ENCODE results near the gene SREBF2. TPM values are rescaled to one million over a fixed set of nuclear protein-coding genes. Genes with fewer than 3 reads are reported as not detected.
A peak's percentile ranks its signal among the peaks of the same experiment; 100 is the strongest.

The SREBF2 gene
- total and polyA plus RNA-seq, 9 of the 15 experiments (the other 6 are each of a cell fraction or from before 2014, with no cell fraction given): 1.1 to 84.2 (median 26.9) TPM

DNA sequence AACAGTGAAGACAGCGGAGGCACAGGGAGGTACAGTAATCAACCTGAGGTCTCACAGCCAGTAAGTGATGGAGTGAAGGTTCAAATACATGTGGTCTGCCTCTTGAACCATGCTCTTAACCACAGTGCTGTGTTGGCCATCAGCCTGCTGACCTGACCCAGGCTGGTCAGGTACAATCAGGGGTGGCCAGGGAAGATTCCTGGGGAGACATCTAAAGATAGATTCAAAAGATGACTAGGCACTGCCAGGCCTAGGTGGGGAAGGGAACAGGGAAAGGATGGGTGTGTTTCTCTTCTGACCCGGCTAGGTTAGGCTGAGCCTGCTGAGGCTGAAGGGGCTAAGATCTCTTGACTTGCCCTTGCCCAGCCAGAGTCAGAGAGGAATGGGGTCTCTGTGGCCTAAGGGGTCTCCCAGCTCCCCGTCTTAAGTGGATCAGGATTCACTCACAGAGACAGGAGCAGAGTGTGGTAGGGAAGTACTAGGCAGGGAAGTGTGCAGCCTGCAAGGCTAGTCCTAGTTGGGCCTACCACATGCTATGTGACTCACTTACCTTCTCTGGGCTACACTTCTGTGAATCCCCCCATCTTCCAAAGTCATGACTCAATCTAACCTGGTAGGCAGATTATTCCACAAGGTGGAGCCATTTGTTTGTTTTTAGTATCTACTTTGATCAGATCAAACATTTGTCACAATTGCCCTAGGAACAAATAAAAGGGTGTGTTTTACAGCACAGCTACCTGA lies 10.4 kb upstream of the SREBF2 start:
- no peaks in the 10 kb centered on the region for H3K79me2 ChIP-seq (ENCODE audit: control insufficient read depth, insufficient read depth, low read length)
- no peak overlapping the region; a peak in 1 of 4 replicates for H3K9ac ChIP-seq (ENCODE audit: insufficient read depth in 1 of 2, low read depth in 2 of 2, low read length in 2 of 2)
- BruUV-seq (replicated peaks): no TSS peak
- H3K27ac ChIP-seq (ENCODE audit: extremely low read depth, low read depth, low read length): no peak overlapping the region; the same call in 2 of the 3 replicates
- H3K4me3 ChIP-seq: no peak overlapping the region
- no peaks in the 10 kb centered on the region for H3K27me3 ChIP-seq (ENCODE audit: control insufficient read depth in 2 of 2, insufficient read depth in 2 of 2, low read length in 2 of 2)
- CTCF ChIA-PET (ENCODE audit: low intra/inter-chr PET ratio): interaction anchor here (1.4 kb wide), 1 partner anchor 118 kb away, joined by 16 read pairs; no protein-coding TSS in a partner anchor
- H3K36me3 ChIP-seq (ENCODE audit: control insufficient read depth, insufficient read depth, low read length): peaks cover 39% of the 10 kb centered on the region; the same call in 2 of the 3 replicates
- in situ Hi-C loops (cut with MboI): no loop called here
- H3K9me1 ChIP-seq (ENCODE audit: control insufficient read depth, insufficient read depth, low read length): no peaks in the 10 kb centered on the region
- H4K20me1 ChIP-seq (replicated peaks; ENCODE audit: control insufficient read depth, insufficient read depth, low read length): no peaks in the 10 kb centered on the region
- intact Hi-C loops (cut with micrococcal nuclease): loop anchor here (5.0 kb wide), 1 partner anchor 120 kb away; no protein-coding TSS in a partner anchor
- H2AFZ ChIP-seq (ENCODE audit: low read depth, low read length): no peak overlapping the region
- peaks cover 14 to 20% of the 10 kb centered on the region in 2 experiments; a peak in 4 of 5 replicates for H3K4me1 ChIP-seq (replicated peaks in 1 of 2; ENCODE audit: control insufficient read depth in 2 of 2, insufficient read depth in 2 of 2, low read length in 2 of 2)
- peak; percentile 77 for FAIRE-seq
- no peak overlapping the region for H3K4me2 ChIP-seq (ENCODE audit: insufficient read depth, low read length)
- peak; percentile 35 to 62 (median 40) for DNase-seq (ENCODE audit: extremely low read depth in 1 of 4, low spot score in 3 of 4)
- ATAC-seq: peak; percentile 72
- H3K9me3 ChIP-seq (replicated peaks; ENCODE audit: control insufficient read depth, insufficient read depth, low read depth, low read length): no peaks in the 10 kb centered on the region
- 65% methylated on average over 3 of the region's 3 CpGs for WGBS (ENCODE audit: insufficient coverage, low coverage, missing lambda C conversion rate)
- POLR2A ChIA-PET: no interaction called here
- TF ChIP-seq FOXA3 (CRISPR knock-in tag; conservative IDR thresholded peaks at IDR 0.05 in 1 of 2, IDR thresholded peaks at IDR 0.05 in 1 of 2) (0 out of 4 replicates have a peak, but pooled peaks of 1 of the 2 experiments have one; percentile 9), ZNF76 (CRISPR knock-in tag; IDR thresholded peaks at IDR 0.05; ENCODE audit: borderline replicate concordance) (no peak), ZNF551 (CRISPR knock-in tag; IDR thresholded peaks at IDR 0.05) (no peak), FOXM1 (IDR thresholded peaks at IDR 0.05; ENCODE audit: low read depth) (no peak), FOXM1 (CRISPR knock-in tag; IDR thresholded peaks at IDR 0.05; ENCODE audit: low read depth) (no peak), ZNF239 (CRISPR knock-in tag; IDR thresholded peaks at IDR 0.05) (no peak), ADNP (tag; IDR thresholded peaks at IDR 0.05) (no peak), GTF2B (IDR thresholded peaks at IDR 0.05; ENCODE audit: extremely low read depth, insufficient read length) (no peak), ZBTB12 (CRISPR knock-in tag; IDR thresholded peaks at IDR 0.05) (no peak), SIRT6 (IDR thresholded peaks at IDR 0.05; ENCODE audit: low read depth, low read length) (no peak), CTCF (IDR thresholded peaks at IDR 0.05 in 2 of 3, conservative IDR thresholded peaks at IDR 0.05 in 1 of 3; ENCODE audit: insufficient read depth in 2 of 3, low read depth in 1 of 3, low read length in 3 of 3) (peak; percentile 33 to 60 (median 53); a peak in 5 of 6 replicates)
- TF ChIP-seq, protein P1, sequence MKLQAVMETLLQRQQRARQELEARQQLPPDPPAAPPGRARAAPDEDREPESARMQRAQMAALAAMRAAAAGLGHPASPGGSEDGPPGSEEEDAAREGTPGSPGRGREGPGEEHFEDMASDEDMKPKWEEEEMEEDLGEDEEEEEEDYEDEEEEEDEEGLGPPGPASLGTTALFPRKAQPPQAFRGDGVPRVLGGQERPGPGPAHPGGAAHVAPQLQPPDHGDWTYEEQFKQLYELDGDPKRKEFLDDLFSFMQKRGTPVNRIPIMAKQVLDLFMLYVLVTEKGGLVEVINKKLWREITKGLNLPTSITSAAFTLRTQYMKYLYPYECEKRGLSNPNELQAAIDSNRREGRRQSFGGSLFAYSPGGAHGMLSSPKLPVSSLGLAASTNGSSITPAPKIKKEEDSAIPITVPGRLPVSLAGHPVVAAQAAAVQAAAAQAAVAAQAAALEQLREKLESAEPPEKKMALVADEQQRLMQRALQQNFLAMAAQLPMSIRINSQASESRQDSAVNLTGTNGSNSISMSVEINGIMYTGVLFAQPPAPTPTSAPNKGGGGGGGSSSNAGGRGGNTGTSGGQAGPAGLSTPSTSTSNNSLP (IDR thresholded peaks at IDR 0.05; ENCODE audit: borderline replicate concordance, low read depth, low read length): peak; percentile 87
